ENCODE data around the gene DNAJC13. TPM values are rescaled to one million over a fixed set of nuclear protein-coding genes. Genes with fewer than 3 reads are reported as not detected.
"Not testable (repeated sequence)": the region's sequence is repeated elsewhere in the genome, so short reads cannot be mapped to it uniquely, and the experiment has no call there.

DNAJC13 gene
- total RNA-seq, 4 donors from 2014 or later: 44.9 to 68.1 (median 65.5) TPM

GRCh38 chr3:132382267-132382666 lies 35.0 kb upstream of the DNAJC13 start:
- 71 to 88% methylated on average over 1 to 4 of the region's 4 CpGs for WGBS, 2 donors (ENCODE audit: low coverage in 1 of 2)
- intact Hi-C loops (cut with DNase I; ENCODE audit: low total_unique reads): no loop called here
- Histone ChIP-seq H3K27me3 (no peaks in the 10 kb centered on the region), H3K4me1 (no peaks in the 10 kb centered on the region), H3K27ac (no peak overlapping the region), H3K9me3 (no peaks in the 10 kb centered on the region), H3K4me3 (no peak overlapping the region), H3K36me3 (no peaks in the 10 kb centered on the region)
- no peak for DNase-seq
- in situ Hi-C loops (cut with MboI; ENCODE audit: low pct_ligation_motif_present in 1 of 4, low pct_unique_long_range_greater_than_20kb in 1 of 4, low sequenced_read_pairs in 3 of 4): no loop called here
- TF ChIP-seq POLR2A (IDR thresholded peaks at IDR 0.05): no peak
- no peak for TF ChIP-seq POLR2AphosphoS5 (IDR thresholded peaks at IDR 0.05)
- TF ChIP-seq CTCF (IDR thresholded peaks at IDR 0.05): no peak

GRCh38 chr3:132382688-132383194 lies 34.6 kb upstream of the DNAJC13 start:
- H3K27ac ChIP-seq: no peak overlapping the region
- no peak for TF ChIP-seq POLR2AphosphoS5 (IDR thresholded peaks at IDR 0.05)
- no peak for TF ChIP-seq EP300 (IDR thresholded peaks at IDR 0.05; ENCODE audit: low read depth)
- TF ChIP-seq CTCF (IDR thresholded peaks at IDR 0.05): no peak
- no peak for TF ChIP-seq POLR2A (IDR thresholded peaks at IDR 0.05)
- no peak overlapping the region for H3K4me3 ChIP-seq
- in situ Hi-C loops (cut with MboI; ENCODE audit: low pct_ligation_motif_present in 1 of 4, low pct_unique_long_range_greater_than_20kb in 1 of 4, low sequenced_read_pairs in 3 of 4) (no loop called here), intact Hi-C loops (cut with DNase I; ENCODE audit: low total_unique reads) (no loop called here)
- H3K36me3 ChIP-seq: no peaks in the 10 kb centered on the region
- H3K9me3 ChIP-seq: no peaks in the 10 kb centered on the region
- H3K27me3 ChIP-seq: no peaks in the 10 kb centered on the region
- no peaks in the 10 kb centered on the region for H3K4me1 ChIP-seq
- DNase-seq: no peak

- 91 to 92% methylated on average over 8 of the region's 8 CpGs for WGBS, 2 donors (ENCODE audit: low coverage in 1 of 2)
- H3K4me3 ChIP-seq: no peak overlapping the region
- in situ Hi-C loops (cut with MboI; ENCODE audit: low pct_ligation_motif_present in 1 of 4, low pct_unique_long_range_greater_than_20kb in 1 of 4, low sequenced_read_pairs in 3 of 4) (no loop called here), intact Hi-C loops (cut with DNase I; ENCODE audit: low total_unique reads) (no loop called here)
- no peak overlapping the region for H3K27ac ChIP-seq
- H3K27me3 ChIP-seq: no peaks in the 10 kb centered on the region
- no peaks in the 10 kb centered on the region for H3K36me3 ChIP-seq
- H3K9me3 ChIP-seq: no peaks in the 10 kb centered on the region
- no peak for DNase-seq
- TF ChIP-seq EP300 (IDR thresholded peaks at IDR 0.05; ENCODE audit: low read depth) (no peak), POLR2AphosphoS5 (IDR thresholded peaks at IDR 0.05) (no peak)
- no peaks in the 10 kb centered on the region for H3K4me1 ChIP-seq
Observed at GRCh38 chr3:132386259-132386658, 31.0 kb upstream of the DNAJC13 start.

- H3K9me3 ChIP-seq; in situ Hi-C loops (cut with MboI; ENCODE audit: low pct_ligation_motif_present in 1 of 4, low pct_unique_long_range_greater_than_20kb in 1 of 4, low sequenced_read_pairs in 3 of 4); intact Hi-C loops (cut with DNase I; ENCODE audit: low total_unique reads); H3K4me3 ChIP-seq; H3K27ac ChIP-seq; DNase-seq; H3K36me3 ChIP-seq; H3K4me1 ChIP-seq; H3K27me3 ChIP-seq: not testable (repeated sequence)
- 74 to 100% methylated on average over 1 of the region's 1 CpG for WGBS, 2 donors (ENCODE audit: low coverage in 1 of 2)
Observed at GRCh38 chr3:132392675-132393074, 24.6 kb upstream of the DNAJC13 start.

GRCh38 chr3:132394320-132394719 lies 23.0 kb upstream of the DNAJC13 start:
- DNase-seq: no peak
- H3K27ac ChIP-seq: no peak overlapping the region
- no peaks in the 10 kb centered on the region for H3K36me3 ChIP-seq
- 39 to 50% methylated on average over 1 to 2 of the region's 2 CpGs for WGBS, 2 donors (ENCODE audit: low coverage in 1 of 2)
- H3K4me3 ChIP-seq: no peak overlapping the region
- no peak for TF ChIP-seq POLR2AphosphoS5 (IDR thresholded peaks at IDR 0.05)
- H3K4me1 ChIP-seq: no peaks in the 10 kb centered on the region
- no peaks in the 10 kb centered on the region for H3K27me3 ChIP-seq
- no peaks in the 10 kb centered on the region for H3K9me3 ChIP-seq
- in situ Hi-C loops (cut with MboI; ENCODE audit: low pct_ligation_motif_present in 1 of 4, low pct_unique_long_range_greater_than_20kb in 1 of 4, low sequenced_read_pairs in 3 of 4): no loop called here
- intact Hi-C loops (cut with DNase I; ENCODE audit: low total_unique reads): no loop called here

- 60 to 80% methylated on average over 1 of the region's 1 CpG for WGBS, 2 donors (ENCODE audit: low coverage in 1 of 2)
- TF ChIP-seq CTCF (IDR thresholded peaks at IDR 0.05): no peak
- no peak for TF ChIP-seq EP300 (IDR thresholded peaks at IDR 0.05; ENCODE audit: low read depth)
- no peak for TF ChIP-seq POLR2A (IDR thresholded peaks at IDR 0.05)
- TF ChIP-seq POLR2AphosphoS5 (IDR thresholded peaks at IDR 0.05): no peak
- in situ Hi-C loops (cut with MboI; ENCODE audit: low pct_ligation_motif_present in 1 of 4, low pct_unique_long_range_greater_than_20kb in 1 of 4, low sequenced_read_pairs in 3 of 4): no loop called here
- DNase-seq: no peak
- Histone ChIP-seq H3K36me3 (no peaks in the 10 kb centered on the region), H3K9me3 (no peaks in the 10 kb centered on the region), H3K27me3 (no peaks in the 10 kb centered on the region), H3K4me1 (no peaks in the 10 kb centered on the region), H3K4me3 (no peak overlapping the region), H3K27ac (no peak overlapping the region)
- intact Hi-C loops (cut with DNase I; ENCODE audit: low total_unique reads): no loop called here
Observed at GRCh38 chr3:132395126-132395525, 22.2 kb upstream of the DNAJC13 start.

All from transverse colon (tissue), 4 donors.